Raji (cell line): ENCODE results near the gene NME4.

Source experiments
- POLR2A ChIP-seq: IDR thresholded peaks from 2 replicates; pipeline ENCODE4 v1.6.1; 2011; ENCODE audit warnings: low read depth, low read length, control low read depth; ENCODE audit not compliant: insufficient read depth

Gene NME4

GRCh38 chr16:397135-397661, at the start of gene NME4:
Gene NME4, plus strand, starts transcription at chr16:397199. Its CDS starts 24 bp downstream, at chr16:397223.
- peak; percentile 62 for TF ChIP-seq POLR2A

- TF ChIP-seq POLR2A: no peak
Measured at GRCh38 chr16:347203-347602, 49.8 kb upstream of the NME4 start.

- TF ChIP-seq POLR2A: no peak
Measured at GRCh38 chr16:349211-349610, 47.8 kb upstream of the NME4 start.

- TF ChIP-seq POLR2A: no peak
Measured at GRCh38 chr16:350203-350602, 46.8 kb upstream of the NME4 start.

- no peak for TF ChIP-seq POLR2A
Measured at GRCh38 chr16:351804-352520, 45.0 kb upstream of the NME4 start.

GRCh38 chr16:352547-353403, 44.2 kb upstream of the NME4 start, which contains the start of gene AXIN1:
Gene AXIN1, minus strand, starts transcription at chr16:352723. Its CDS starts 5,698 bp downstream, at chr16:347025.
- TF ChIP-seq POLR2A: peak; percentile 60

- no peak for TF ChIP-seq POLR2A
Measured at GRCh38 chr16:353404-354290, 43.4 kb upstream of the NME4 start.

- TF ChIP-seq POLR2A: no peak
Measured at GRCh38 chr16:354291-354881, 42.6 kb upstream of the NME4 start.

GRCh38 chr16:354971-355461, 42.0 kb upstream of the NME4 start:
- no peak for TF ChIP-seq POLR2A

GRCh38 chr16:356741-357140, 40.3 kb upstream of the NME4 start:
- TF ChIP-seq POLR2A: no peak

- TF ChIP-seq POLR2A: no peak
Measured at GRCh38 chr16:359067-359763, 37.8 kb upstream of the NME4 start.

GRCh38 chr16:359871-360697, 36.9 kb upstream of the NME4 start:
- no peak for TF ChIP-seq POLR2A
